HPDE6-E6E7 (cell line): ENCODE measurements around the gene SPATA9.

ENCODE experiments used
- DNase-seq: peaks from one replicate; pipeline ENCODE4 v3.0.0; 2011; ENCODE audit warnings: missing footprints; ENCODE audit errors: extremely low spot score

The SPATA9 gene

DNA sequence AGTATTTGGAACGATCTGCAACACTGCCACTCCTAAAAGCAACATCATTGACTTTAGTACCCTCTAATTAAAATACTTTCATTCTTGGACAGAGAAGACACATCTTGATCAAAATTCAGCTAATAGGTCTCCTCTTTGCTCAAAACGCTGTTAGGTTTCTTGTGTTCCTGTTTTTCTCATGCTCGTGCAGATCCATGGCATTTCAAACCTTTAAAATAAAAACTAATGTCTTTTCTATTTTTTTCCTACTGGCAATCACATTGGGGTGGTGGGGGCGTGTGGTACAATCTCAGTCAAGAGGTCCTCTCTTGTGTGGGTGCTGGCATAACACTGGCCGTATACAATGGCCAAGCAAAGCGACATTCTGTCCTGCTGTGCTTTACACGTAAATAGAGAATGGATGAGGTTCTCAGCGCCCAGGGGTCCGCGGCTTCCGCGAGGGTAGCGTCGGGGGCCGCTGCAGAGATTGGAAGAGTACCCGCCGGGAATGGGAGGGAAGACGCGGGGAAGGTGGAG is 63.2 kb downstream of the SPATA9 start:
- DNase-seq: no peak

DNA sequence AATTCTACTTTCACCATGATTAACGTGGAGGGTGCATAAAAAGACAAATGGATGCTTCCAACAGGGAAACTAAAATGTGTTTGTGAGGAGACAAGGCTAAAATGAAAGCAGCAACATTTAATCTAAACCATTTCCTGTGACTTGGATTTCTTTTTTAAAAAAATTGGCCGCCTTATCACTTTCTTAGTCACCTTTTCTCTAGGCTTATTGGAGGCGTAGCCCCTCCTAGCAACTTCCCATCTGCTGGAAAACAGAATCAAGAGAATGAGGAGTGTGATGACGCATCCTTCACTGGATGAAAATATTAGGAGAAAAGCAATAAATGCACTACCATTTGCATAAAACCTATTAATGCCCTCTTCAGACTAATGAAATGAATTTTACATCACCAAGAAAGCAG is 63.7 kb downstream of the SPATA9 start:
- no peak for DNase-seq

DNA sequence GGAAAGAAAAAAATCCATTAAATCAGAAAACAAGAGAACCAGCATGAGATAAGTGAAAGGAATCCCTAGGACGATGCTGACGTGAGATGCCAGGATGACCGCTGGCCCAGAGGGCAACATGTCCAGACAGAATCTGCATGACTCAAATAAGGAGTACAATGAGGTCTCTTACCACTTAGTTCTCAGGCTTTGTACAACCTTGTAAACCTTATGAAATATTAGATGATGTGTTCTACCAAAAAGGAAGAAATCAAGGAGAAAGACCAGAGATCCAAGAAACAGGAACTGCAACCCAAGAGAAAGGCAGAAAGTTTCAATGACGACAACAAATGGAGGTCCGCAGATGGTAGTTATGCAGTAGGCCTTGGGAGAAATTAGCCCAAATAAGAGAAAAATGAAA is 65.7 kb downstream of the SPATA9 start:
- DNase-seq: peak; percentile 89

DNA sequence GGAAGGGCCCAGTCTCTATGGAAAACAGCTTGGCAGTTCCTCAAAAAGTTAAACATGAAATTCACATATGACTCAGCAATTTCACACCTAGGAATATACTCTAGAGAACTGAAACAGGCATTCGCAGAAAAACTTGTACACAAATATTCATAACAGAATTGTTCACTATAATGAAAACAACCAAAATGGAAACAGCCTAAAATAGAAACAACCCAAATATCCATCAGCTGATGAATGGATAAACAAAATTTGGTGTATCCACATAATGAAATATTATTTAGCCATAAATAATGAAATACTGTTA is 67.7 kb downstream of the SPATA9 start:
- no peak for DNase-seq

DNA sequence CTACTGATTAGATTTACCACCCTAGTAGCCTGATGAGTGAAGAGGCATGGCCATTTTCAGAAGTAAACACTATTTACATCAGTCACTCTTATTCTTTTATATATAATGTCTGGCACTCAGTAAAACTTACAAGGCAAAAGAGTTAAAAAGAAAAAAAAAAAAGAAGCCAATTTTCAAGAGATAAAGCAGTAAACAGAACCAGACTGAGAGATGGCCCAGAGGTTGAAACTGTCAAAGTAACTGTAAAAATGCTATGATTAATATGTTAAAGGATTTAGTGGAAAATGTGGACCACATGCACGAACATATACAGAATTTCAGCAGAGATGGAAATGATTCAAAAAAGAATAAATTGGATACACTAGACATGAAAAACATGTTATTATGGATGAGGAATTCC is 69.3 kb downstream of the SPATA9 start:
- no peak for DNase-seq

DNA sequence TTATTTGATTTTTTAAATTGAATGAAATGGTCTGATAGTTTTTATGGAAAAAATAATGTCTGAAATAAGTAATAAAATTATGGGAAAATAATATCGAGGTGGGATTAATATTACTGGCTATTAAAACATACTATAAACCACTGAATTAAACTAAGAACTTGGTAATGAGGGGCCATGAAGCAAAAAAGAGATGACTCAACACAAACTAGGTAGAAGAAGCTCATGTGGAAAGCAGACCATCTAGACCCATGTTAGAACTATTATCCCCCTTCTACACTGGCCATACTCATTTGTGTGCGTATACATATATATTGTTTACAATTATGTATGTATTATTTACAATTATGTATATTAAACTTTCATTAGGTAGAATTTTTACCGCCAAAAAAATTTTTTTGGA is 71.4 kb downstream of the SPATA9 start:
- DNase-seq: no peak

DNA sequence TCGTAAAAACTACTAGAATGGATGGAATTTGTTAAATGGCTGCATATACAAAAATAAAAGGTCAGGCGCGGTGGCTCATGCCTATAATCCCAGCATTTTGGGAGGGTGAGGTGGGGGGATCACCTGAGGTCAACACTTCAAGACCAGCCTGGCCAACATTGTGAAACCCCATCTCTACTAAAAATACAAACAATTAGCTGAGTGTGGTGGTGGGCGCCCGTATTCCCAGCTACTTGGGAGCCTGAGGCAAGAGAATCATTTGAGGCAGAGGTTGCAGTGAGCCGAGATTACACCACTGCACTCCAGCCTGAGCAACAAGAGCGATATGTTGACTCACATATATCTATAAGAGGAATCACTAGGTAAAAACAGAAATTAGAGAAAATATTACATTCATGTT is 72.2 kb downstream of the SPATA9 start:
- DNase-seq: no peak

DNA sequence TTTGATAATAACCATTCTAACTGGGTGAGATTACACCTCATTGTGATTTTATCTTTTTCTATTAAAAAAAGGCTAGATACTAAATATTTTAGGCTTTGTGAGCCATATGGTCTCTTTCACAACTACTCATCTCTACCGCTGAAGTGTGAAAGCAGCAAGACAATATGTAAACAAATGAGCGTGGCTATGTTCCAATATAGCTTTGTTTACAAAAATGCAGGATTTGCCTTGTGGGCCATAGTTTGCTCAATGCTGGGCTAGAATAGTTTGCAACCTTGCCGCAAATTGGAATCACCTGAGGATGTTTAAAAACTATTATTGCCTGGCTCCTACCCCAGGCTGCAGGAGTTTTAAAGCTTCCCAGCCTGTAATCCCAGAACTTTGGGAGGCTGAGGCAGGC is 73.1 kb downstream of the SPATA9 start:
- no peak for DNase-seq
